ENCODE measurements around the gene ZBTB16. TPM values are rescaled to one million over a fixed set of nuclear protein-coding genes. Genes with fewer than 3 reads are reported as not detected.

Gene ZBTB16
- total RNA-seq, 1 experiment from 2014 or later = not detected

- DNase-seq (ENCODE audit: low spot score) = no peak
Observed at GRCh38 chr11:114242032-114242431, 182.5 kb downstream of the ZBTB16 start.

GRCh38 chr11:114243461-114244372 lies 184.2 kb downstream of the ZBTB16 start:
- no peak for DNase-seq (ENCODE audit: low spot score)

- DNase-seq (ENCODE audit: low spot score) = no peak
Observed at GRCh38 chr11:114244726-114245394, 185.3 kb downstream of the ZBTB16 start.

DNA sequence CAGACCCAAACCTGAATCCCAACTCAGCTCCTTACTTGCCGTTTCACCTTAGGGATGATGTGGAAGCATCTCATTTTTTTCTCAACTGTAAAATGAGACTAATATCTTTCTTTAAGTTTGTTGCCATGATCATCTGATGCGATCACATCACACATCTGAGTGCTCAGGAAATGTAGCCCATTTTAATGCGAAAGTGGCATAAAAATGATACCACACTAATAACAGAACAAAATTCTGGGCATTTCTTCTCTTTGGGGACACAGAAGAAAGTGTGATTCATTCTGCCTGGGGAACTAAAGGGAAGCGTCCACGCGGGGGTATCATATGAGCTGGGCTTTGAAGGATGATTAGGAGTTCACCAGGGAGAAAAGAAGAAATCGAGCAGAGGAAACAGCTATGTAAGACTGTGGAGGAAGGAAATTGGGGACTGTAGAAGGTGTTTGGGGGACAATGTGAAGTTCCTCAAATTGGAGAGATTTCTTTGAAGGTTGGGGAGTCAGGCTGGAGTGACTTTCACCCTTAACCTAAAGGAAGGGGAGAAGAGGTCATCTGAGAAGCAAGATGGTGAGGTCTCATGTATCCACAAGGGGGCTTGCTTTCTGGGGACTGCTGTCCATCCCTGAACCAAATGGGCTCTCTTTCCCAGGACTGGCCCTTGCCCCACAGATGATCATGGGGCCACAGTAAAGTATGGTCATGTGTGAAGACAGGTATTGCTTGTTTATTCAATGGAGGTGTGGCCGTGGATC lies 187.0 kb downstream of the ZBTB16 start:
- no peak for DNase-seq (ENCODE audit: low spot score)

GRCh38 chr11:114247070-114247789 lies 187.7 kb downstream of the ZBTB16 start:
- DNase-seq (ENCODE audit: low spot score) = no peak

- no peak for DNase-seq (ENCODE audit: low spot score)
Observed at GRCh38 chr11:114250180-114250579, 190.7 kb downstream of the ZBTB16 start.

- DNase-seq (ENCODE audit: low spot score) = no peak
Observed at GRCh38 chr11:114250993-114251814, 191.7 kb downstream of the ZBTB16 start.

DNA sequence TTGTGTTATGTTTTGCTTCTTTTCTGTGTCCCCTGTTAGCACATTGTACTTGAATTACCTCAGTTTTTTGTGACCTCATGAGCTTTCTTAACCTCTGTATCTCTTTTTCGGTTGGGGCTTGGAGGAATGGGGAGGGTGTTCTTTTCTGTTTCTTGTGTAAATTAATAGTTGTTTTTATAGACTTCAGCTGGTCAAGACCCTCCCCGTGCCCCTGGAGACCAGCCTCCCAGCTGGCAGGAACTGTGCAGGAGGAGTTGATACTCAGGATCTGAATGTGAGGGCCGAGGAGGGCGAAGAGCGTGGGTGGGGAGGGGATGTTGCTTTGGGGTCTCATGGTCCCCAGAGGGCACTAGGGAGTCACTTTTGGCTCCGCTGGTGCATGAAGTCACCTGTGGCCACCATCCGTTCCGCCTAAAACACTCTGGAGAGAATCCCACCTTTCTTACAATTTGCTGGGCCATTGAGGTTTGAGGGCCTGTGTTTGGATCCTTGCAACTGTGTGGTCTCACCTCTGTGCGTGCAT lies 192.4 kb downstream of the ZBTB16 start:
- DNase-seq (ENCODE audit: low spot score) = no peak

DNA sequence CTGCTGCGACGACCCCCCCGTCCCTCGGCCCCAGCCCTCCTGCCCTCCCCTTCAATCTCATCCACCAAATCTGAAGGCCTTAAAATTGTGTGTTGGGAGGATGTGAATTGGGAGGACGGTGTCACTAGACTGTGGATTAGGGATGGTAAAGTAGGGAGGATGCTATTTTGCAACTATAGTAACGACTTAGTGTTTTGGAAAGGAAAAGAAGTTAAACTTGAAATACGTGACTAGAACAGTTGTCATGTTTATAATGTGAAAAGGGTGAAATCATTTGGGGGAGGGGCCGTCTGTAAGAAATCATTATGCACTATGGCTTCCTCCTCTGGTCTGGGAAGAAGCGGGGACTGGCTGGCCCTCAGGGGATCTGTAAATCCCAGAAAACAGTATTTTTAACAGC lies 193.3 kb downstream of the ZBTB16 start:
- DNase-seq (ENCODE audit: low spot score) = no peak

DNA sequence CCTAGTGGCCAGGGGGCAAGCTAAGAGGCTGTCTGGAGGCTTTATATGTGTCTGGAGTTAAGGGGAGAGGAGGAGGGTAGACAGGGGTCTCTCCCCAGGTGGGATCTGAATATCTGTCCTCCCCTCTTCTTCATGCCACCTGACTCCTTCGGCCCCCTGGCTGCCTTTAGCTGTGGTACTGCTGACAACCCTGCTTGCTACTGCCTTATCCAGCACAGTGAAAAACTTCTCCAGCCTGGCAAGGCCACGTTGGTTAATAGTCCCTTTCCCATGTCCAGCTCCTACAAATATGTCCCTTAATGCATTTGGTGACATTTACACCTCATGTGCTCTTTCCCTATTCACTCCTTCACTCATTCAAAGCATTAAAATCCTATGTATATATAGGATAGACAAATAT lies 194.3 kb downstream of the ZBTB16 start:
- no peak for DNase-seq (ENCODE audit: low spot score)

- DNase-seq (ENCODE audit: low spot score) = no peak
Observed at GRCh38 chr11:114254571-114255146, 195.1 kb downstream of the ZBTB16 start.

GRCh38 chr11:114255289-114255688 lies 195.8 kb downstream of the ZBTB16 start:
- DNase-seq (ENCODE audit: low spot score) = no peak

DNA sequence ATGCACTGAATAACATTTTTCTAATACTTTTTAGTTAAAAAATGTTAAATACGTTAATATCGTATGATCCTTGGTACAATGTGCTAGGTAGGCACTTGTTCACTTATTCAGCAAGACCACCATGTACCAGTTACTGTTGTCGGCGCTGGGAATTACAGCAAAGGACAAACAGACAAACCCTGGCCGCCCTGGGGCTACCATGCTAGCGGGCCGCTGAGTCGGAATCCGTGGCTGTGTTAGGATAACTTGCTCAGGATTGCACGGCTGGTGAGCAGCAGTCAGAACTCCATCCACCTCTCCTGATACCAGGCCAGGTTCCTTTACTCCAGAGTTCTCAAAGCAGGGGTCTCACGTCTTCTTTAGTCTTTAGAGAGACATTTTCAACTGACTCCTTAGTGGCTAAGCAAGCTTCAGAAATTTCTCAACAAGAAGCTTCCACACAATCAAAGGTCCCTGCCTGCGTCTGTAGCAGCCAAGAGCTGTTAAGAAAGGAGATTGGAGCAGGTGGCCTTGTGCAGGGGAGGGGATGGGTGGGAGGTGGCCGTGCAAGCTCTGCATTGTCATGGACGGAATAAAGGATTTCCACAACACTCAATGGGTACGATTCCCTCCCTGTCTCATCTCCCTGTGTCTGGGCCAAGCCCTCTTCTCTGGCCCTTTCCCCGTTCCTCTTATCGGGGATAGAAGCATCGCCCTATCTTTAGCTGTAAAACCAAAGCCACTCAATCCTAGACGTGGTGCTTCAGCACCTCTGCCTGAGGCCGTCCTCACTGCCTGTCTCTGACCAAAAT lies 196.9 kb downstream of the ZBTB16 start:
- no peak for DNase-seq (ENCODE audit: low spot score)

- no peak for DNase-seq (ENCODE audit: low spot score)
Observed at GRCh38 chr11:114256967-114257286, 197.4 kb downstream of the ZBTB16 start.

DNA sequence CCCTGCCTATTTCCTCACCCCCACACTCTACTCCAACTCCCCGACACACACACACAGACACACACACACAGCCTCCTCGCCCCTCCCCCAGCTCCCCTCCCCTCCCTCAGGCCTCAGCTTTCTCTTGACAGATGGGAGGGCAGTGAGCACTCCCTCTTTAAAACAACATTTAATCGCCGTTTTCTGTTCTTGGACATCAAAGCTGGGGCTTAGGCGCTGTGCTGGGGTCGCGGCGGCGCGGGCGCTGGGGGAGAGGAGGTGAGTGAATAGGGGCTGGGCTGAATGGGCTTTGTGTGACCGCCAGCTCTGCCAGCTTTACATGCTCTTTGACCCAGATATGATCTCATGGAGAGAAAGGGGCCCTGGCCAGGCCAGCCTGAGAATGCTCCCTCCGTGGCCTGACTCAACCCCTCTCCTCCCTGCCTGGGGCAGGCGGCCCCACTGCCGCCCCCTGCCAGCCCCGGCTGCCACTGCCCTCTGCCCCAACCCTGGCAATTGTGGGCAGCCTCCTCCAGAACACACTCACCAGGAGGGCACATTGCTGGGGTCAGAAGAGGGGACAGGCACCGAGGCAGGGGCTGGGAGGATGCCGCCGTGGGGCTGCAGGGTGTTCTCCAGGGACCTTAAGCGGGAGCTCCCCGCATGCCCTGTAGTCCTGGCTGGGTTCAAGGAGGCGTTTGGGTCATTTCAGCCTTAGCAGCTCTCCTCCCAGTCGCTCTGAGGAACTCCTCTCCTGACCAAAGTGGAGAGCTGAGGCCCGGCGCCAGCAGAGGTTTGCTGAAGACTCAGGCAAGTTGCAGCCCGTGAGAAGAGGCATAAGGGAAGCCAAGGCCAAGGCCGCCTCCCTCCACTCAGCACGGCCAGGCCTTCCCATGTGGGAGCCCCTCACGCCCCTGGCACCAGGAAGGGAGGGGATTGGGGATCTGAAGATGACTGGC lies 198.4 kb downstream of the ZBTB16 start:
- DNase-seq (ENCODE audit: low spot score) = no peak

DNA sequence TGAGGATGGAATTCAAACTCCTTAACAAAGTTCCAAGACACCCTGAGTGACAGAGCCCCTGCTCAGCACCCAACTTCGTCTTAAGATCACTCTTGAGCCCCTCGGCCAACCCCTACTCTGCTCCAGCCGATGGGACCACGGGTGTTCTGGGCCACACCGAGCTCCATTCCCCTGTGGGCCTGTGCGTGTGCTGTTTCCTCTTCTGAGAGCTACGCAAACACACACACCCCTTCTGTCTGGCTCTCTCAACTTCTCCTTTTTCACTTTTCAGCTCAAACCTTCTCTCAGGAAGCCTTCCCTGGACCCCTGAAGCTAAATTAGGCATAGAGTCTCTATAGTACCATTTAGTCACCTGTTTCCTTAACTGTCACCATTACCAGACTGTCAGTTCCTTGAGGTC lies 199.2 kb downstream of the ZBTB16 start:
- no peak for DNase-seq (ENCODE audit: low spot score)

DNA sequence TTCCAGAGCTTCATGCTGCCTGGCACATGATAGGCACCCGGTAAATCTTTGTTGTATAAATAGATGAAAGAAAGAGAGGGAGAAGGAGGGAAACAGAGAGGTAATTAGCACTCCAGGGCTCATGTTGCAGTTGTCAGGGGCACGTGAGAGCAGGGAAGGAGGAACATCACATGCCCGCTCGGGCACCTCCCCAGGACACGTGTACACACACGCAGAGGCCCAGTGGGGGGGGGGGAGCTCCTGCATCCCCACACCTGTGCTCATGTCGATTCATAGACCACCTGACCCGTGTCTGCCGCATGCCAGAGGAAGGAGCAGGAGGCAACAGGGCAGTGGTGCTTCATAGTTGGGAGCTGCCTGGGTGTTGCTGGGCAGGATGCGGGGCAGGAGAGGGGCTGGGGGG lies 199.6 kb downstream of the ZBTB16 start:
- DNase-seq (ENCODE audit: low spot score) = no peak

DNA sequence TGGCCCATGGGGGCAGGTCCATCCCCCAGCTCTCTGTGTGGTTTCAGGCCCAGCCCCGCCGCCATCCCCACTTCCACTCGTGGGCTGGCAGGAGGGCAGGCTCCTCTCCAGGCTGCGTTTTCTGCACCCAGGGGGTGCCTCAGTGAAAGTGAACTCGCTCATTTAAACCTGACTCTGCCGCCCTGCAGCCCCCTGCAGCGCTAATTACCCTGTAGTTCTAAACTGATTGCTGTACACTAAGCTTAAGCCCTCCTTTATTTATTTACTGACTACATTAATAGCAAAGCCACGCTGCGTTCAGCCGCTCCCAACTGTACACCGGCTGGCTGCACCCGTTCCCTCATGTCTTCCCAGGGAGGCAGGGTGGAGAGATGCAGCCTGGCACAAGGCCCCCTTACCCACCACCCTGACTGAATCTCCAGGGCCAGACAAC lies 200.1 kb downstream of the ZBTB16 start:
- no peak for DNase-seq (ENCODE audit: low spot score)

Data from A172 (cell line).